MCF 10A (cell line): ENCODE data around the gene SEC24D. TPM values are rescaled to one million over a fixed set of nuclear protein-coding genes. Genes with fewer than 3 reads are reported as not detected.

Source experiments
- BruUV-seq: library from RNA; stranded (reverse); fragments of 400-500 nt; replicated peaks from 2 replicates; lab custom pipeline; 2021; lab: Mats Ljungman, UMichigan
- CTCF ChIA-PET: fragments of 300-600 bp; sonication (Branson Sonifier 250); formaldehyde crosslinking; extraction: SDS; loops from one replicate; lab custom pipeline; 2021; ENCODE audit warnings: antibody characterized with exemption, inconsistent platforms; lab: Yijun Ruan, JAX
- POLR2A ChIA-PET: fragments of 300-600, 350-650 bp; sonication (Branson Sonifier 250); formaldehyde crosslinking; extraction: SDS; loops from one replicate; lab custom pipeline; 2020; ENCODE audit warnings: antibody characterized with exemption, inconsistent platforms; lab: Yijun Ruan, JAX
- DNase-seq: peaks from one replicate; pipeline ENCODE4 v3.0.0-alpha.2; 2018; ENCODE audit not compliant: unreplicated experiment
- H3K27ac Mint-ChIP-seq: one replicate; pipeline ENCODE4 v1.8.0; 2022; ENCODE audit warnings: mild to moderate bottlenecking, low read depth, mixed read lengths; ENCODE audit not compliant: unreplicated experiment
- H3K27me3 Mint-ChIP-seq: one replicate; pipeline ENCODE4 v1.8.0; 2022; ENCODE audit warnings: mixed read lengths; ENCODE audit not compliant: insufficient read depth, unreplicated experiment
- H3K36me3 Mint-ChIP-seq: one replicate; pipeline ENCODE4 v1.8.0; 2022; ENCODE audit warnings: mild to moderate bottlenecking, moderate library complexity, mixed read lengths; ENCODE audit not compliant: insufficient read depth, unreplicated experiment
- H3K4me1 Mint-ChIP-seq: one replicate; pipeline ENCODE4 v1.8.0; 2022; ENCODE audit warnings: mixed read lengths; ENCODE audit not compliant: insufficient read depth, unreplicated experiment
- H3K4me3 Mint-ChIP-seq: one replicate; pipeline ENCODE4 v1.8.0; 2022; ENCODE audit warnings: mild to moderate bottlenecking, moderate library complexity, mixed read lengths; ENCODE audit not compliant: unreplicated experiment
- H3K9me3 Mint-ChIP-seq: one replicate; pipeline ENCODE4 v1.8.0; 2022; ENCODE audit warnings: mixed read lengths; ENCODE audit not compliant: unreplicated experiment
- CTCF ChIP-seq: fragments of 200-600 bp; IDR thresholded peaks from one replicate; pipeline ENCODE4 v1.8.0; 2022; ENCODE audit warnings: antibody characterized with exemption, mild to moderate bottlenecking; ENCODE audit not compliant: unreplicated experiment
- intact Hi-C: fragments of 100-400 bp; cut with micrococcal nuclease; formaldehyde crosslinking; loops from 2 replicates; pipeline ENCODE4 v1.14.1; 2022
- total RNA-seq: library from RNA; stranded (reverse); gene quantifications from 2 replicates; pipeline ENCODE4 v1.2.3, GENCODE V29; 2022

SEC24D gene
- total RNA-seq, 1 experiment from 2014 or later = 117 TPM

GRCh38 chr4:118680808-118681207 lies 155.1 kb downstream of the SEC24D start:
- Mint-ChIP-seq H3K27me3 (no peaks in the 10 kb centered on the region), H3K27ac (no peak overlapping the region), H3K36me3 (peaks cover 9% of the 10 kb centered on the region), H3K4me3 (no peak overlapping the region), H3K9me3 (no peaks in the 10 kb centered on the region), H3K4me1 (peaks cover 6% of the 10 kb centered on the region)
- intact Hi-C loops = loop anchor here (10.0 kb wide), 4 partner anchors 146 to 396 kb away; partner anchors contain the start of gene SYNPO2
- ChIA-PET CTCF (no interaction called here), POLR2A (no interaction called here)
- BruUV-seq = no TSS peak
- no peak for DNase-seq
- TF ChIP-seq CTCF = no peak

- Mint-ChIP-seq H3K27ac (no peak overlapping the region), H3K36me3 (peaks cover 5% of the 10 kb centered on the region), H3K4me3 (no peak overlapping the region), H3K9me3 (no peaks in the 10 kb centered on the region), H3K4me1 (no peaks in the 10 kb centered on the region), H3K27me3 (no peaks in the 10 kb centered on the region)
- intact Hi-C loops = no loop called here
- CTCF ChIA-PET = interaction anchor here (1.5 kb wide), 1 partner anchor 9 kb away, joined by 3 read pairs; the partner anchor contains the start of gene METTL14
- no TSS peak for BruUV-seq
- no peak for DNase-seq
- TF ChIP-seq CTCF = no peak
- POLR2A ChIA-PET = interaction anchor here (1.0 kb wide), 1 partner anchor 9 kb away, joined by 3 read pairs; the partner anchor contains the start of gene METTL14
Measured at GRCh38 chr4:118676128-118676527, 159.8 kb downstream of the SEC24D start.

Other genes with a start within 250 kb of the SEC24D start
- gene METTL14, start 150.7 kb downstream of the SEC24D start, total RNA-seq = 32.6 and 32.8 TPM in 2 replicates
- 0.42 and 0.61 TPM in 2 replicates for gene SYNPO2, start 52.7 kb upstream of the SEC24D start, total RNA-seq